Limb (tissue), 2 donors: ENCODE data around the gene ATP8B4.

Source experiments
- DNase-seq, 2 donors: peaks; one replicate each; pipeline ENCODE4 v3.0.0-alpha.2; 2016; ENCODE audit errors: extremely low spot score in 2 of 2

Gene ATP8B4

DNA sequence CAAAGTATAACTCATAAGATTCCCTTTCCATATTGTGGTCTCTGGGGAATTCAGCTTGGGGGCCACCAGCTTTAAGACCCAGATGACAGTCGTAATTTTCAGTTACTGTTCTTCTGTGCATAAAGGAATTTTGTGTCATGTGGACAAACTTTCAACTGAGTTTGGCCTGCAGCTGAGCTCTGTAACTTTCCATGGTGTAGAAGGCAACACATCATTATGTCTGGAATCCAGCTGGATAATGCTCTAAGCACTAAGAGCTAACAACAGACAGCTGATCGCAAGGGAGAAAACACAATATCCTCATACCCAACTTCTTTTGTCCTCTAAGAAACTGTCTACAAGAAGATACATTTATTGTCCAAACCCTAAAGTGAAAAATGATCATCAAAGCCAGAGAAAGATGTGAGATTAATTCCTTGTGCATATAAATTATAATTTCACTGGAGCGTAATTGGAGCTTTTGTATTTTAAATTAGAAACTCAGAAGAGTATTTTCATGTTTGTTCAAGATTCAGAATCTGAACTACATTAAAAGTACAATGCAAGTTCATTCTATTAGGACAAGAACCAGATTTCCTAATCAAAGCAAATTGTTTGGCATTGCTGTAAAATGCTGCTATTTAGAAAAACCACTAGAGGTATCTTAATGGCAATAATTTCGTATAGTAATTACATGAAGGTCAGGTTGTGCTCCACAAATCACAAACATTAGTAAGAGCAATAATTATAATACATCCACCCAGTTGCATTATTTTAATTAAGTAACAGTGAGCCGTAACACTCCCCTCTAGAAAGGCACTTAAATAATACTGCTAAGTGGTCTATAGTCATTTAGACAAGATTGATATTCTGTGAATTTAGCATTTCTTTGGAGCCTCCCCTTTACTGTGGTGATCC, 218.8 kb downstream of the ATP8B4 start:
- DNase-seq = peak in 1 of 2 donors; percentile 77

DNA sequence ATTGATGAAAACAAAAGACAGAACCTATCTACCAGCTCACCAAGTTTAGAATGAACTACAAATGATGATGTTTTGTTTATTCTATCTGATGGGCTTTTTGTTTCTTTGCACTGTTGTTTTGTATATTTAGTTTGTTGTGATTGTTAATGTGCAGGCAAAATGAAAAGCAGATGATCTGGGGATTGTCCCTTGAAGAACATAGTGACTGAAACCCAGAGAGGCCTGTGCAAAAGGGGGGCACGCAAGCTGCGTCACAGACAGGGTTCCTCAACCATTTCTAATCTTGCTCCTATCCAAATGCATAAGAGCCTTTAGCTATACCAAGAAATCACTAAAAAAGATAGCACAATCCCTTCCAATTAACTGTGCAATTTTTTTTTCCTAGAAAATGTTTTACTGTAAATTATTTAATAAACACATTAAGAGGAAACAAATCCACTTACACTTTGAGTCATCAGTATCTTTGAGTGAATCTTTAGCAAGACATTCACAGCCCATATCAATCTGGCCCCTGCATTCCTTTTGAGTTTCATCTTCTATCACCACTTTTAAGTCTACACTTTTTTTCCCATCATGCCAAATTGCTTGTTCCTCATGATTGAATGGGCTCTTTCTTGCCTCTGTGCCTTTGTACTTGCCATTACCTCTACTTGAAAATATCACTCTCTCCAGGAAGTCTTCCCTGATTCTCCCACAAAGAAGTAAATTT, 220.3 kb downstream of the ATP8B4 start:
- no peak for DNase-seq

DNA sequence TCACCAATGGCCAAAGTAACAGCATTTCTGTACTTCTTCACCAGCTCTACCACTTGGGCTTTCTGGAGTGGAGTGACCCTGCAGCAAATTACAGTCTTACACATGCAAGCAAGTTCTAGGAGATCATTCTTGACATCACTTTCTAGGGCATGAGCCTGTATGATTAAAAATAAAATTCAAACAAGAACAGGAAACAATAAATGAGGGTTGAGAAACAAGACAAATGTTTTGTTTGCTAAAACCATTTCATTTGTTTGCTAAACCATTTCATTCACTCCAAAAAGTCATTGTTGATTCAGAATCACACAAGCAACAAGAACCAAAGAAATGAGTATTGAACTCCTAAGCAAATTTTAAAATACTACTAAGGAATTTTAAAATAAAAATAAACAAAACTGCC, 220.9 kb downstream of the ATP8B4 start:
- DNase-seq = no peak

- DNase-seq = no peak
These were observed 223.4 kb downstream of the ATP8B4 start for GRCh38 chr15:49895347-49896223.

DNA sequence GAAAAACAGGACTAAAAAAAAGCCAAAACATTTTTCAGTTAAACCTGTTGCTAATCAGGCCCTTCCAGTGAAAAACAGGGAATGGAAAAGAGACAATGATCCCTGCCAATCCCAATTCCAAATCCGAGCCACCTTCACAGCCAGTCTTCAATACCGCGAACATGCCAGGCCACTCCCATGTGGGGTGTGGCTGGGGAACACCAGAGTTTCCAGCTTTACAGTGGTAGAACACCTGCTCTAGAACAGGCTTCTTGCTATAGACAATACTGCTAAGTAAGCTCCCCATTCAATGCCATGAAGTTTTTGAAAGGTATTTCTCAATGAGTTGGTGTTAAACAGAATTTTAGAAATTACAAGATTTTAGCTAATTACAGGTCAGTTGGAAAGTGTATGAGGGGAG, 228.3 kb downstream of the ATP8B4 start:
- no peak for DNase-seq

- no peak for DNase-seq
These were observed 229.5 kb downstream of the ATP8B4 start for GRCh38 chr15:49889536-49889935.

DNA sequence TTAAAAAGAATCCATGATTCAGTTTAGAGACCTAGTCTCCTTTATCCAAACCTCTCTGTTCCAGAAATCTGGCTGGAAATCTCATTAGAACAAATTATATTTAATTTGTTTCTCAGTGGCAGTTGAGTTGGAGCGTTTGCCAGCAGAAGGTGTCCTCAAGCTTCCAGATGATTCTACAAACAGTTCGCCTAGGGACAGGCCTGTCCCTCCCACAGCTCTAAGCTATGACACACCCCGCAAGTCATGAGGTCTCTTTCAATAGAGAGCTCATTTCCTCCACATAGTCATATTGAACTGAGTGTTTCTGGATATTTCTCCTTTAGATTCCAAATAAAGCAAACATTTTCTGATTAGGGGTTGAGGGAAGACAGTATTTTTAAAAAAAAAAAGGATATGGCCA, 230.3 kb downstream of the ATP8B4 start:
- no peak for DNase-seq

GRCh38 chr15:49888323-49888693, 230.7 kb downstream of the ATP8B4 start:
- no peak for DNase-seq

- DNase-seq = no peak
These were observed 231.2 kb downstream of the ATP8B4 start for GRCh38 chr15:49887659-49888322.

DNA sequence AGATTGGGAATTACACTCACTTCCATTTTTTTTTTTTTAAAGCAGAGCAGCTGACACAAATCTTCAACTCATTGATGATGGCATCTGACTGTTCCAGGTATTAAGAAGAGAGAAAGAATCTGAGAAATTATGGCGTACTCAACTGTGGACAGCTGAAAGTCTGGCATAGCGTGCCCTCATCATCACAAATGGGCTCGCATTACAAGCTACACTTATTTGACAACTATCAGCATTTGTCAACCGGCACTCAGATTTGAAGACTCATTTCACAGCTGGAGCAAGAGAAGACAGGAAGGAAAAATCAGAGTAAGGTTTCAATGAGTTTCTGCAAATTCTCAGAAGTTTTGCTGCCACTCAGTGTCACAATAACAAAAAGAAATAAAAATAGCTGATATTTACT, 235.9 kb downstream of the ATP8B4 start:
- no peak for DNase-seq

DNA sequence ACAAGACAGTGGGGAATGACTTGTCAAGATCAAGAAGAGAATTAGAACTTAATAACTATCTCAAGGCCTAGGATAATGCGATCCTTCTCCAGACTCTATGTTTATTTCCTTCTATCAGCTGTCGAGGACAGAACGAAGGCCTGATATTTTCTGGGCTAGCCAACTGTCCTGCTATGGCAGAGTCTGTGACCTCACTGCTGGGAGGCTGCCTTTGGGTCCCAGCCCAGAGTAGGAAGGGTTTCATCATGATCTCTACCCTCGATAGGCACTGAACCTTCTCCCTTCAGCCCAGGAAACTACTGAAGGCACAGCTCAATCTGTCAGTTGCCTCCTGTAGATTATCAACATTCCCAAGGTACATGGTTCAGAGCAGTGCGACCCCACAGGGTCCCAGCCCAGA, 237.2 kb downstream of the ATP8B4 start:
- DNase-seq = no peak

DNA sequence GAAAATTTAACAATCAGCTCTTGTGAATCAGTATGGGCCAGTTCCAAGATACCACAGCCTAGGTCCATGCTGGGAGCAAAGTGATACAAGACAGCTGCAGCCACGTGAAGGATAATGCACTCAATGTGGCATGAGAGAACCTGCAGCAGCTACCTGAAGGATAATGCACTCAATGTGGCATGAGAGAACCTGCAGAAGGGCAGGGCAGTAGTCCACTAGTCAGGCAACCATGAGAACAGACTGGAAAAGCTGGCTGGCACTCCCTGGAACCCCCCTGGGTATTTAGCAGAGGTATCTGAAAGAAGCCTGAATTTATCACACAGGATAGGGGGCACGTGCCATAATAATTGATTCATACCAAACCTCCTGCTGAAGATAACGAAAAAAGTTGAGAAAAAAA, 237.6 kb downstream of the ATP8B4 start:
- no peak for DNase-seq

GRCh38 chr15:49877873-49878521, 241.0 kb downstream of the ATP8B4 start:
- DNase-seq = no peak

- no peak for DNase-seq
These were observed 241.7 kb downstream of the ATP8B4 start for GRCh38 chr15:49877117-49877872.

DNA sequence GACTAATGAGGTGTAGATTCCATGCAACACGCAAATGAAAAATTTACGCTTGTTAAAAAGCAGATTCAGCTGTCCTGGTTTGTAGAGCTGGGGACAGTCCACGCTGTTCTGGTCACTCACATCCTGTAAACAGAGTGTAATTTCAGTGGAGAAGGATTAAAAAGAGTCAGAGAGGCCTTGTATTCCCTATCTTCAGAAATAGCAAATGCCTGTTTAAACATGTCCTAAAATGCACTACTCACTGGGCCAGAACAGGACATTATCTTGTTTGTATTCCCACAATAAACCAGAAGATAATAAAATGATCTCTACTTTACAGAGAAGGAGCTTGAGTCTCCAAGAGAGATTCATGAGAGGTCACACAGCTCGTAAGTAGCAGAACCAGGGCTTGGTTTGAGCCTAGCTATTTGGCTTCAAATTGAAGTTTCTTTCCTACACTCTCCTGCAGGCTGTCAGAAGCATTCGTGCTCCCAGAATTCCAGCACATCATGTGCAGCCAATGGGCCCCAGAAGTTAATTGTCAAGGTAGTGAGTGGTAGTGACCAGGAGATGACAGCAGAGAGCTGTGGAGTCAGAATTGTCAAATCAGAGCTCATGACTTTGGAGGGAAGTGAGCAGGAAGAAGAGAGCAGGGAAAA, 242.5 kb downstream of the ATP8B4 start:
- DNase-seq = no peak

DNA sequence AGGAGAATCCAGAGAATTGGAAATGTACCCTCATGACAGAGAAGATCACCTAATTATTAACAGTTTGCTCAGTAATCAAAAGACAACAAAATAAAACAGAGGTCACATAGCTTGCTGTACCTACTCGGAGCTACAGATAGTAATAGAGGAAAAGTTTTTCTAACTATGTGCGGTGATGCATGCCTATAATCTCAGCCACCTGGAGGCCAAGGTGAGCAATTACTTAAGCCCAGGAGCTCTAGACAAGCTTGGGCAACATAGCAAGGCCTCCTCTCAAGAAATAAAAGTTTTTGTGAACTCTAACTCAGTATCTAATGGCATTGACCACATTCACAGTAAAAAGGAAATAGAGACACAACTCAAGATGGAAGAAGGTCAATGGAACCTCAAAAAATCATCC, 243.6 kb downstream of the ATP8B4 start:
- no peak for DNase-seq

- no peak for DNase-seq
These were observed 248.6 kb downstream of the ATP8B4 start for GRCh38 chr15:49870472-49870871.

GRCh38 chr15:49868348-49868747, 250.7 kb downstream of the ATP8B4 start:
- no peak for DNase-seq

GRCh38 chr15:49865925-49866757, 252.9 kb downstream of the ATP8B4 start:
- no peak for DNase-seq
